ENCODE data around the gene EVX2. TPM values are rescaled to one million over a fixed set of nuclear protein-coding genes. Genes with fewer than 3 reads are reported as not detected.

EVX2 gene
- total and polyA plus RNA-seq, 10 donors = not detected

GRCh38 chr2:176056406-176056805 is 27.4 kb downstream of the EVX2 start:
- H3K27me3 ChIP-seq (replicated peaks in 1 of 7) = peaks cover 0 to 59% (median 19%) of the 10 kb centered on the region in 7 donors
- 52 to 57% (median 55%) methylated on average over 1 of the region's 1 CpG for WGBS, 5 donors
- no peak for TF ChIP-seq CTCF (IDR thresholded peaks at IDR 0.05 in 8 of 11, conservative IDR thresholded peaks at IDR 0.05 in 3 of 11)
- TF ChIP-seq POLR2A (IDR thresholded peaks at IDR 0.05) = no peak
- TF ChIP-seq POLR2AphosphoS5 (IDR thresholded peaks at IDR 0.05) = no peak

GRCh38 chr2:176039375-176039774 is 44.4 kb downstream of the EVX2 start:
- Histone ChIP-seq H3K9me3 (peaks cover 0 to 16% (median 9%) of the 10 kb centered on the region in 8 donors), H3K4me3 (no peak overlapping the region), H3K27ac (no peak overlapping the region), H3K4me1 (no peaks in the 10 kb centered on the region), H3K27me3 (replicated peaks in 1 of 7) (peaks cover 0 to 24% (median 5%) of the 10 kb centered on the region in 7 donors), H3K36me3 (no peaks in the 10 kb centered on the region)
- DNase-seq = no peak
- no peak for TF ChIP-seq POLR2AphosphoS5 (IDR thresholded peaks at IDR 0.05)
- TF ChIP-seq POLR2A (IDR thresholded peaks at IDR 0.05) = no peak
- TF ChIP-seq CTCF (IDR thresholded peaks at IDR 0.05 in 8 of 11, conservative IDR thresholded peaks at IDR 0.05 in 3 of 11) = no peak
- WGBS, 5 donors = 35 to 44% (median 37%) methylated on average over 3 of the region's 3 CpGs
- intact Hi-C loops (cut with DNase I; ENCODE audit: low total_unique reads) = no loop called here

More at GRCh38 chr2:176056406-176056805, 27.4 kb downstream of the EVX2 start:
- H3K27ac ChIP-seq = no peak overlapping the region
- no peaks in the 10 kb centered on the region for H3K9me3 ChIP-seq
- H3K4me3 ChIP-seq = no peak overlapping the region
- H3K36me3 ChIP-seq = no peaks in the 10 kb centered on the region
- H3K4me1 ChIP-seq = no peaks in the 10 kb centered on the region
- intact Hi-C loops (cut with DNase I; ENCODE audit: low total_unique reads) = no loop called here
- no peak for DNase-seq

GRCh38 chr2:176038694-176039093 is 45.1 kb downstream of the EVX2 start:
- Histone ChIP-seq H3K4me1 (no peaks in the 10 kb centered on the region), H3K9me3 (peaks cover 0 to 9% (median 3%) of the 10 kb centered on the region in 8 donors), H3K36me3 (no peaks in the 10 kb centered on the region), H3K4me3 (no peak overlapping the region), H3K27ac (no peak overlapping the region), H3K27me3 (replicated peaks in 1 of 7) (peaks cover 0 to 28% (median 5%) of the 10 kb centered on the region in 7 donors)
- 77 to 86% (median 78%) methylated on average over 2 of the region's 2 CpGs for WGBS, 5 donors
- no peak for TF ChIP-seq POLR2AphosphoS5 (IDR thresholded peaks at IDR 0.05)
- TF ChIP-seq CTCF (IDR thresholded peaks at IDR 0.05 in 8 of 11, conservative IDR thresholded peaks at IDR 0.05 in 3 of 11) = no peak
- TF ChIP-seq POLR2A (IDR thresholded peaks at IDR 0.05) = no peak
- intact Hi-C loops (cut with DNase I; ENCODE audit: low total_unique reads) = no loop called here
- no peak for DNase-seq

- intact Hi-C loops (cut with DNase I; ENCODE audit: low total_unique reads) = no loop called here
- no peaks in the 10 kb centered on the region for H3K9me3 ChIP-seq
- peaks cover 0 to 21% (median under 1%) of the 10 kb centered on the region in 7 donors for H3K27me3 ChIP-seq (replicated peaks in 1 of 7)
- H3K4me3 ChIP-seq = no peak overlapping the region
- DNase-seq = no peak
- H3K36me3 ChIP-seq = no peaks in the 10 kb centered on the region
- 80 to 87% (median 81%) methylated on average over 6 of the region's 6 CpGs for WGBS, 5 donors
- H3K27ac ChIP-seq = no peak overlapping the region
- no peaks in the 10 kb centered on the region for H3K4me1 ChIP-seq
- TF ChIP-seq POLR2A (IDR thresholded peaks at IDR 0.05) = no peak
- no peak for TF ChIP-seq CTCF (IDR thresholded peaks at IDR 0.05 in 8 of 11, conservative IDR thresholded peaks at IDR 0.05 in 3 of 11)
- TF ChIP-seq POLR2AphosphoS5 (IDR thresholded peaks at IDR 0.05) = no peak
Observed at GRCh38 chr2:176035013-176035691, 48.6 kb downstream of the EVX2 start.
